NCI-H748 (cell line): ENCODE measurements around the gene GNAI1.

ENCODE experiments used
- DNase-seq: peaks from one replicate; lab custom pipeline; 2025; ENCODE audit not compliant: unreplicated experiment; lab: John Stamatoyannopoulos, UW

Gene GNAI1

GRCh38 chr7:80134536-80135308, at the start of gene GNAI1:
TSS of gene GNAI1 (plus strand) at chr7:80134831. CDS start at chr7:80135161, 330 bp downstream.
- DNase-seq: peak; percentile 86

GRCh38 chr7:80087051-80087770, 47.4 kb upstream of the GNAI1 start:
- no peak for DNase-seq

- no peak for DNase-seq
Observed at GRCh38 chr7:80087771-80088170, 46.9 kb upstream of the GNAI1 start.

- no peak for DNase-seq
Observed at GRCh38 chr7:80088705-80089104, 45.9 kb upstream of the GNAI1 start.

GRCh38 chr7:80089366-80089765, 45.3 kb upstream of the GNAI1 start:
- no peak for DNase-seq

GRCh38 chr7:80093349-80093748, 41.3 kb upstream of the GNAI1 start:
- DNase-seq: no peak

GRCh38 chr7:80095545-80095944, 39.1 kb upstream of the GNAI1 start:
- DNase-seq: no peak

GRCh38 chr7:80097756-80098155, 36.9 kb upstream of the GNAI1 start:
- no peak for DNase-seq

GRCh38 chr7:80098795-80099194, 35.8 kb upstream of the GNAI1 start:
- DNase-seq: no peak

GRCh38 chr7:80100254-80100653, 34.4 kb upstream of the GNAI1 start:
- DNase-seq: no peak

- DNase-seq: no peak
Observed at GRCh38 chr7:80105701-80106408, 28.8 kb upstream of the GNAI1 start.

GRCh38 chr7:80106498-80107113, 28.0 kb upstream of the GNAI1 start:
- DNase-seq: no peak

- DNase-seq: no peak
Observed at GRCh38 chr7:80107278-80107677, 27.4 kb upstream of the GNAI1 start.

- DNase-seq: no peak
Observed at GRCh38 chr7:80110376-80110775, 24.3 kb upstream of the GNAI1 start.

- no peak for DNase-seq
Observed at GRCh38 chr7:80114159-80114558, 20.5 kb upstream of the GNAI1 start.

GRCh38 chr7:80124526-80125264, 9.9 kb upstream of the GNAI1 start:
- no peak for DNase-seq

- DNase-seq: peak; percentile 91
Observed at GRCh38 chr7:80127412-80128160, 7.0 kb upstream of the GNAI1 start.

- no peak for DNase-seq
Observed at GRCh38 chr7:80128918-80129317, 5.7 kb upstream of the GNAI1 start.

- DNase-seq: no peak
Observed at GRCh38 chr7:80129785-80130184, 4.8 kb upstream of the GNAI1 start.
